Adrenal gland (tissue), 5 donors: ENCODE results near the gene TMEM139.

Experiments
- POLR2A ChIP-seq, 2 donors: fragments of 450-650 bp; IDR thresholded peaks; one replicate each; pipeline ENCODE4 v1.6.1; 2017; ENCODE audit warnings: antibody characterized with exemption in 2 of 2, mild to moderate bottlenecking in 2 of 2, moderate library complexity in 1 of 2
- TF ChIP-seq, protein P1 (sequence below), 6 experiments: fragments of 450-650 bp in 4 of 6; fragments of 200-600 bp in 2 of 6; sonication (generic) in 1 of 6; IDR thresholded peaks; 1 replicate in 5 of 6; 2 replicates in 1 of 6; pipeline versions ENCODE4 v1.5.1 to v1.8.0; 2016 to 2021; ENCODE audit warnings: antibody characterized with exemption in 6 of 6, mild to moderate bottlenecking in 2 of 6, moderate library complexity in 1 of 6
- donor health status: DM: no; HTN: no; CAD: no.

DNA sequence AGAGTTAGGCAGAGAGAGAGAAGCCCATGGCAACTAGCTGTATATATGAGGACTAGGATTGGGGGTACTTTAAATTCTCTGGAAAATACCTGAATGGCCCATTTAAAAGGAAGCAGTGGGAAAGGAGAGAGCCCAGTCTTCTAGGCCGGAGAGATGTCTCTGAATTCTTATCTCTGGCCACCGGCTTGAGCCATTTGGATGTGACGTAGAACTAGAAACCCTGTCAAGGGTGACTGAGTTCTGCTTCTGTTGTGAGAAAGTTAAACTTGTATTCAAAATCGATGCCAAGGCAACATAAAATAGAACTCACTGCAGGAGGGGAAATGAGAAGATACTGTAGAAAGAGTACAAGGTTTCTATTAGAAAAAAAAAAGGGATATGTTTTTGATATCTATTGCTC lies 27.8 kb upstream of the TMEM139 start:
- TF ChIP-seq, protein P1, sequence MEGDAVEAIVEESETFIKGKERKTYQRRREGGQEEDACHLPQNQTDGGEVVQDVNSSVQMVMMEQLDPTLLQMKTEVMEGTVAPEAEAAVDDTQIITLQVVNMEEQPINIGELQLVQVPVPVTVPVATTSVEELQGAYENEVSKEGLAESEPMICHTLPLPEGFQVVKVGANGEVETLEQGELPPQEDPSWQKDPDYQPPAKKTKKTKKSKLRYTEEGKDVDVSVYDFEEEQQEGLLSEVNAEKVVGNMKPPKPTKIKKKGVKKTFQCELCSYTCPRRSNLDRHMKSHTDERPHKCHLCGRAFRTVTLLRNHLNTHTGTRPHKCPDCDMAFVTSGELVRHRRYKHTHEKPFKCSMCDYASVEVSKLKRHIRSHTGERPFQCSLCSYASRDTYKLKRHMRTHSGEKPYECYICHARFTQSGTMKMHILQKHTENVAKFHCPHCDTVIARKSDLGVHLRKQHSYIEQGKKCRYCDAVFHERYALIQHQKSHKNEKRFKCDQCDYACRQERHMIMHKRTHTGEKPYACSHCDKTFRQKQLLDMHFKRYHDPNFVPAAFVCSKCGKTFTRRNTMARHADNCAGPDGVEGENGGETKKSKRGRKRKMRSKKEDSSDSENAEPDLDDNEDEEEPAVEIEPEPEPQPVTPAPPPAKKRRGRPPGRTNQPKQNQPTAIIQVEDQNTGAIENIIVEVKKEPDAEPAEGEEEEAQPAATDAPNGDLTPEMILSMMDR (IDR thresholded peaks at IDR 0.05) = no peak
- TF ChIP-seq POLR2A (IDR thresholded peaks at IDR 0.05) = no peak
